ENCODE data around the gene KRTAP10-9.

The KRTAP10-9 gene

GRCh38 chr21:44667612-44668011, 40.7 kb downstream of the KRTAP10-9 start:
- no peak for DNase-seq

GRCh38 chr21:44670642-44671432, 43.9 kb downstream of the KRTAP10-9 start:
- DNase-seq: no peak

- DNase-seq: no peak
These were observed 45.0 kb downstream of the KRTAP10-9 start for GRCh38 chr21:44671911-44672310.

GRCh38 chr21:44677881-44678280, 51.0 kb downstream of the KRTAP10-9 start:
- DNase-seq: no peak
